H1 (cell line): Measurements from ENCODE around the gene C15orf62. TPM values are rescaled to one million over a fixed set of nuclear protein-coding genes. Genes with fewer than 3 reads are reported as not detected.

Experiments used
- BCL11A ChIP-seq, 2 experiments: IDR thresholded peaks; one replicate each; pipeline ENCODE4 v1.6.1; 2011; ENCODE audit warnings: low read depth in 2 of 2, low read length in 2 of 2, mild to moderate bottlenecking in 2 of 2
- CBX5 ChIP-seq: fragments of 300-800, 300-1000 bp; sonication (generic); IDR thresholded peaks from 2 replicates; pipeline ENCODE4 v1.7.1; 2016; ENCODE audit warnings: antibody characterized with exemption, low read length, low read depth
- CHD2 ChIP-seq: IDR thresholded peaks from 2 replicates; pipeline ENCODE4 v1.6.1; 2012; ENCODE audit warnings: low read length, improper control_type of control experiment
- E2F6 ChIP-seq: IDR thresholded peaks from 2 replicates; pipeline ENCODE4 v1.6.1; 2012; ENCODE audit warnings: inconsistent platforms
- GTF2F1 ChIP-seq: IDR thresholded peaks from 2 replicates; pipeline ENCODE4 v1.6.1; 2012; ENCODE audit warnings: low read depth, low read length, improper control_type of control experiment, borderline replicate concordance
- HDAC2 ChIP-seq, 2 experiments: fragments of 300-600 bp in 1 of 2; sonication (generic) in 1 of 2; IDR thresholded peaks; 2 replicates each; pipeline ENCODE4 v1.6.1; 2011 to 2012; ENCODE audit warnings: low read depth in 2 of 2, low read length in 2 of 2, mild to moderate bottlenecking in 2 of 2, moderate library complexity in 2 of 2, borderline replicate concordance in 1 of 2, inconsistent platforms in 1 of 2
- HDAC6 ChIP-seq: IDR thresholded peaks from one replicate; pipeline ENCODE4 v1.7.1; 2012; ENCODE audit warnings: low read depth, mild to moderate bottlenecking, inconsistent platforms, low read length, moderate library complexity
- KDM4A ChIP-seq: IDR thresholded peaks from one replicate; pipeline ENCODE4 v1.7.1; 2012; ENCODE audit warnings: low read depth, mild to moderate bottlenecking, moderate library complexity, low read length, inconsistent platforms; ENCODE audit not compliant: severe bottlenecking
- MAX ChIP-seq: IDR thresholded peaks from 2 replicates; pipeline ENCODE4 v1.6.1; 2012; ENCODE audit warnings: inconsistent platforms
- NRF1 ChIP-seq: IDR thresholded peaks from 2 replicates; pipeline ENCODE4 v1.6.1; 2011; ENCODE audit warnings: mild to moderate bottlenecking, low read depth, low read length, improper control_type of control experiment
- PHF8 ChIP-seq: fragments of 200-600 bp; sonication (generic); conservative IDR thresholded peaks from 2 replicates; pipeline ENCODE4 v1.7.1; 2012; ENCODE audit warnings: low read depth, mild to moderate bottlenecking, inconsistent platforms, low read length, moderate library complexity
- RFX5 ChIP-seq: IDR thresholded peaks from 2 replicates; pipeline ENCODE4 v1.6.1; 2011; ENCODE audit warnings: low read depth, low read length, improper control_type of control experiment, borderline replicate concordance
- SAP30 ChIP-seq: fragments of 300-600 bp; sonication (generic); IDR thresholded peaks from 2 replicates; pipeline ENCODE4 v1.7.1; 2012; ENCODE audit warnings: low read length, moderate library complexity, mild to moderate bottlenecking, inconsistent platforms; ENCODE audit not compliant: insufficient read depth, insufficient replicate concordance
- SIX5 ChIP-seq: IDR thresholded peaks from 2 replicates; pipeline ENCODE4 v1.6.1; 2011; ENCODE audit warnings: mild to moderate bottlenecking, low read depth, low read length
- SP4 ChIP-seq: IDR thresholded peaks from 2 replicates; pipeline ENCODE4 v1.6.1; 2012; ENCODE audit warnings: low read length, inconsistent platforms
- SUZ12 ChIP-seq: fragments of 200-600 bp; sonication (generic); IDR thresholded peaks from 2 replicates; pipeline ENCODE4 v1.6.1; 2012; ENCODE audit warnings: mild to moderate bottlenecking, inconsistent platforms, low read length, moderate library complexity, mixed read lengths
- polyA plus RNA-seq, 7 experiments: library from polyadenylated mRNA; depleted of rRNA in 3 of 7; stranded (reverse) in 5 of 7; unstranded in 2 of 7; fragments of >200 nt in 5 of 7; fragments of 200-250 nt in 2 of 7; gene quantifications; 1 replicate in 5 of 7; 2 replicates in 1 of 7; 4 replicates in 1 of 7; pipeline versions ENCODE4 v1.2.1 to v1.2.3, GENCODE V29; 2011 to 2013; ENCODE audit warnings: missing spikeins in 2 of 7, mixed read lengths in 2 of 7
- total RNA-seq: library from RNA; stranded (reverse); fragmentation: NEBNext Ultra II Directional; extraction: Animal tissue kit (Norgen Biotek cat#: 25700); gene quantifications from 2 replicates; pipeline ENCODE4 v1.2.1, GENCODE V29; 2021

The C15orf62 gene
- total and polyA plus RNA-seq, 2 of the 8 experiments (the other 6 are each of a cell fraction or from before 2014, with no cell fraction given): 0.06 to 0.56 TPM

GRCh38 chr15:40807028-40807887, 37.5 kb downstream of the C15orf62 start, which contains the start of the genes DNAJC17 and ZFYVE19 (continued):
- TF ChIP-seq BCL11A (IDR thresholded peaks at IDR 0.05; ENCODE audit: low read depth in 2 of 2, low read length in 2 of 2): no peak
- TF ChIP-seq SP4: no peak; the same call in 1 of the 2 replicates
- TF ChIP-seq SIX5: peak; percentile 95
- TF ChIP-seq NRF1: peak; percentile 61
- no peak; a peak in 1 of 4 replicates for TF ChIP-seq HDAC2 (IDR thresholded peaks at IDR 0.05; ENCODE audit: borderline replicate concordance in 1 of 2, low read depth in 2 of 2, low read length in 2 of 2)
- no peak for TF ChIP-seq E2F6
- TF ChIP-seq KDM4A: peak; percentile 98
- TF ChIP-seq MAX: no peak; the same call in 1 of the 2 replicates
- peak; percentile 43; the same call in 1 of the 2 replicates for TF ChIP-seq PHF8
- TF ChIP-seq GTF2F1: no peak
- TF ChIP-seq RFX5: no peak
- no peak for TF ChIP-seq HDAC6
- no peak; the same call in 1 of the 2 replicates for TF ChIP-seq CHD2
- peak; percentile 90 for TF ChIP-seq SAP30
- TF ChIP-seq SUZ12: no peak
- no peak for TF ChIP-seq CBX5
